Nephron (organoid): ENCODE data around the gene TIE1.

Experiments used
- H3K27ac Mint-ChIP-seq, 3 experiments: 2 replicates each; pipeline ENCODE4 v1.8.0; 2020; ENCODE audit warnings: mixed read lengths in 3 of 3, mild to moderate bottlenecking in 2 of 3, moderate library complexity in 1 of 3
- H3K27me3 Mint-ChIP-seq: 2 replicates; pipeline ENCODE4 v1.8.0; 2021; ENCODE audit warnings: low read depth, mild to moderate bottlenecking, moderate library complexity, mixed read lengths
- H3K36me3 Mint-ChIP-seq: 2 replicates; pipeline ENCODE4 v1.8.0; 2020; ENCODE audit warnings: low read depth, mixed read lengths
- H3K4me1 Mint-ChIP-seq: 2 replicates; pipeline ENCODE4 v1.8.0; 2020; ENCODE audit warnings: mixed read lengths
- H3K4me3 Mint-ChIP-seq, 3 experiments: 2 replicates each; pipeline ENCODE4 v1.8.0; 2020; ENCODE audit warnings: mild to moderate bottlenecking in 3 of 3, mixed read lengths in 3 of 3, moderate library complexity in 2 of 3
- H3K9me3 Mint-ChIP-seq: 2 replicates; pipeline ENCODE4 v1.8.0; 2020; ENCODE audit warnings: mixed read lengths
- TF ChIP-seq, protein P1 (sequence below), 3 experiments: fragments of 200-600 bp; sonication (generic); IDR thresholded peaks; one replicate each; pipeline ENCODE4 v1.5.0; 2021; ENCODE audit warnings: antibody characterized with exemption in 3 of 3; ENCODE audit not compliant: unreplicated experiment in 3 of 3

Gene TIE1

DNA sequence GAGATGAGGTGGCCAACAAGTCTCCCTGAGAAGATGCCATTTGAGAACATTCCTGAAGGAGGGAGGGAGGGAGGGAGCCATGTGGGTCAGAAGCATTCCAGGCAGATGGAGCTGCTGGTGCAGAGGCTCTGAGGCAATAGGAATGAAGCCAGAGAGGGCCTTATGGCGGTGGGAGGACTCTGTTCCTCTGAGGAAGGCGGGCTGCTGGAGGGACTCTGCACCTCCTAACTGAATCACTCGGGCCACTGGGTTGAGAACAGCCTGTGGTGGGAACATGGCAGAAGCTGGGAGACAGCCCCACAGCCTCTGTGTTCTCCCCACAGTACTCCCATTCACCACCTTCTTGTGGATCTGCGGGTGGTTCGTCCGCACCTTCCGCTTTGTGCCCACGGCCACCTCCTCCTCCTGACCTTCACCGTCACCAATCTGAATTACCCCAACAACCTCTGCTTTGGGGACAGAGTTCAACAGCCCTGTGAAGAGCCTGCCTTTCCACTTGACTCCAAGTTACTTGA, 33.4 kb upstream of the TIE1 start:
- Mint-ChIP-seq H3K9me3 (peaks cover 20% of the 10 kb centered on the region), H3K36me3 (peaks cover 5% of the 10 kb centered on the region), H3K4me3 (no peak overlapping the region), H3K27me3 (peaks cover 33% of the 10 kb centered on the region), H3K27ac (peak overlapping the region in 1 of 3 experiments; percentile 35), H3K4me1 (peaks cover 15% of the 10 kb centered on the region)
- TF ChIP-seq, protein P1, sequence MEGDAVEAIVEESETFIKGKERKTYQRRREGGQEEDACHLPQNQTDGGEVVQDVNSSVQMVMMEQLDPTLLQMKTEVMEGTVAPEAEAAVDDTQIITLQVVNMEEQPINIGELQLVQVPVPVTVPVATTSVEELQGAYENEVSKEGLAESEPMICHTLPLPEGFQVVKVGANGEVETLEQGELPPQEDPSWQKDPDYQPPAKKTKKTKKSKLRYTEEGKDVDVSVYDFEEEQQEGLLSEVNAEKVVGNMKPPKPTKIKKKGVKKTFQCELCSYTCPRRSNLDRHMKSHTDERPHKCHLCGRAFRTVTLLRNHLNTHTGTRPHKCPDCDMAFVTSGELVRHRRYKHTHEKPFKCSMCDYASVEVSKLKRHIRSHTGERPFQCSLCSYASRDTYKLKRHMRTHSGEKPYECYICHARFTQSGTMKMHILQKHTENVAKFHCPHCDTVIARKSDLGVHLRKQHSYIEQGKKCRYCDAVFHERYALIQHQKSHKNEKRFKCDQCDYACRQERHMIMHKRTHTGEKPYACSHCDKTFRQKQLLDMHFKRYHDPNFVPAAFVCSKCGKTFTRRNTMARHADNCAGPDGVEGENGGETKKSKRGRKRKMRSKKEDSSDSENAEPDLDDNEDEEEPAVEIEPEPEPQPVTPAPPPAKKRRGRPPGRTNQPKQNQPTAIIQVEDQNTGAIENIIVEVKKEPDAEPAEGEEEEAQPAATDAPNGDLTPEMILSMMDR (IDR thresholded peaks at IDR 0.05; ENCODE audit: unreplicated experiment in 3 of 3): no peak

DNA sequence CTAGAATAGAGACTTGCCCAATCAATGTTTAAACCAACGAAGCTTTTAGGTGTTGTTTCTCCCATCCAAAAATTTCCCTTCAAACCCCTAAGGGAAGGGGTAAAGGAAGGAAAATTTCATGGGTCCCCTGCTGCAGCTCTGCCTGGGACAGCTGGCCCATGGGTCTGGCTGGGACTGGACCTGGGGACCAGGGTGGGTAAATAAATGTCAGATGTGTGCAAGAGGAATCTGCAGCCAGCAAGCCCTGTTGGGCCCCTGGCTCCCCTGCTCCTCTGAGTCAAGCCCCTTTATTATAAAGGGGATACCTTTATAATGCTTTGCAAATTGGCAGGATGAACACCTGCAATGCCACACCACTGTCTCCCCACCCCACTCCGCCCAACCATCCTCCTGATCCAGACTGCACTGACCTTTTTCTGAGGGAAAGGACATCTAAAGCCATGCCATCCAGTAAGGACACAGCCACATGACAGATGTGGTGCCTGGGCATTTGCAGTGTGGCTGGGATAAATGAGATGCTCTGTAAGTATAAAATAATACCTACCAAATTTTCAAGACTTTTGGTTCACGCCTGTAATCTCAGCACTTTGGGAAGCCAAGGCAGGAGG, 32.9 kb upstream of the TIE1 start:
- no peak overlapping the region for H3K4me3 Mint-ChIP-seq
- peaks cover 5% of the 10 kb centered on the region for H3K36me3 Mint-ChIP-seq
- H3K27me3 Mint-ChIP-seq: peaks cover 30% of the 10 kb centered on the region
- H3K4me1 Mint-ChIP-seq: peaks cover 15% of the 10 kb centered on the region
- TF ChIP-seq, protein P1 (IDR thresholded peaks at IDR 0.05; ENCODE audit: unreplicated experiment in 3 of 3): no peak
- H3K9me3 Mint-ChIP-seq: peaks cover 15% of the 10 kb centered on the region
- H3K27ac Mint-ChIP-seq: peak overlapping the region in 1 of 3 experiments; percentile 35

- Mint-ChIP-seq H3K9me3 (peaks cover 8% of the 10 kb centered on the region), H3K27me3 (peaks cover 30% of the 10 kb centered on the region), H3K36me3 (no peaks in the 10 kb centered on the region), H3K4me3 (peak within 1 kb of the TSS; percentile 84 to 85 (median 84)), H3K27ac (peak within 1 kb of the TSS; percentile 71 to 88 (median 85)), H3K4me1 (peaks cover 15% of the 10 kb centered on the region)
- TF ChIP-seq, protein P1 (IDR thresholded peaks at IDR 0.05; ENCODE audit: unreplicated experiment in 3 of 3): no peak
These were observed 31.0 kb upstream of the TIE1 start, which contains the start of gene TMEM125 for GRCh38 chr1:43269627-43270375. Gene TMEM125 (plus strand): TSS chr1:43269983. CDS start chr1:43272723, 2,740 bp downstream.

DNA sequence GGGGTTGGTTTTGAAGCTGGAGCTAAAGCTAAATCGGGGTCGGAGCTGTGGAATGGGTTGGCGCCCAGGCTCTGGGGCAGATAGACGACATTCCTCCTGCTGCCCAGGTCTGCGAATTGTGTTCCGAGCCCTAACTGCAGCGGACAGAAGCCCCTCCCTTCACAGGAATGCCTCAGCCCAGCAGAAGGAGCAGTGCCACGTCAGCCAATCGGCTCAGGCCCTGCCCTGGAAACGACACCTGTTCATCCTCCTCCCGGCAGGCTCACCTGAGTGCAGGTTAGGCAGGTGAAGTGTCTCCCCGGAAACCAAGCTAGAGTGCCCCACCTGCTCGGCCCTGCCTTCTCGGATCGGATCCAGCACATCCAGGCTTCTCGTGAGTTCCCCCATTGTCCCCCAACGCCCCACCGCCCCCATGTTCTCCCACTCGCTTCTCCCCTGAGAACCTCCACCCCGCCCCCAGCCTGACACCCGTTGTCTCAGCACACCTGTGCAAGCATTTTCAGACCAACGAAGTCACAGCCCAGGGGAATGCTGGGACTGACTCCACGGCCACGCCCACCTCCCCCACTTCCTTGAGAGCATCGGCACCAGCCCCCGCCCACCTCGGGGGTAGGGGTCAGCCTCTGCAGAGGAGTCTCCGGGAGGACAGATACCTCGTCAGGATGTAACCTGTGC, 30.2 kb upstream of the TIE1 start:
- Mint-ChIP-seq H3K27me3 (peaks cover 30% of the 10 kb centered on the region), H3K9me3 (peaks cover 7% of the 10 kb centered on the region), H3K36me3 (no peaks in the 10 kb centered on the region), H3K27ac (peak overlapping the region; percentile 71 to 88 (median 85)), H3K4me1 (peaks cover 15% of the 10 kb centered on the region), H3K4me3 (peak overlapping the region; percentile 84 to 85 (median 84))
- TF ChIP-seq, protein P1 (IDR thresholded peaks at IDR 0.05; ENCODE audit: unreplicated experiment in 3 of 3): no peak

DNA sequence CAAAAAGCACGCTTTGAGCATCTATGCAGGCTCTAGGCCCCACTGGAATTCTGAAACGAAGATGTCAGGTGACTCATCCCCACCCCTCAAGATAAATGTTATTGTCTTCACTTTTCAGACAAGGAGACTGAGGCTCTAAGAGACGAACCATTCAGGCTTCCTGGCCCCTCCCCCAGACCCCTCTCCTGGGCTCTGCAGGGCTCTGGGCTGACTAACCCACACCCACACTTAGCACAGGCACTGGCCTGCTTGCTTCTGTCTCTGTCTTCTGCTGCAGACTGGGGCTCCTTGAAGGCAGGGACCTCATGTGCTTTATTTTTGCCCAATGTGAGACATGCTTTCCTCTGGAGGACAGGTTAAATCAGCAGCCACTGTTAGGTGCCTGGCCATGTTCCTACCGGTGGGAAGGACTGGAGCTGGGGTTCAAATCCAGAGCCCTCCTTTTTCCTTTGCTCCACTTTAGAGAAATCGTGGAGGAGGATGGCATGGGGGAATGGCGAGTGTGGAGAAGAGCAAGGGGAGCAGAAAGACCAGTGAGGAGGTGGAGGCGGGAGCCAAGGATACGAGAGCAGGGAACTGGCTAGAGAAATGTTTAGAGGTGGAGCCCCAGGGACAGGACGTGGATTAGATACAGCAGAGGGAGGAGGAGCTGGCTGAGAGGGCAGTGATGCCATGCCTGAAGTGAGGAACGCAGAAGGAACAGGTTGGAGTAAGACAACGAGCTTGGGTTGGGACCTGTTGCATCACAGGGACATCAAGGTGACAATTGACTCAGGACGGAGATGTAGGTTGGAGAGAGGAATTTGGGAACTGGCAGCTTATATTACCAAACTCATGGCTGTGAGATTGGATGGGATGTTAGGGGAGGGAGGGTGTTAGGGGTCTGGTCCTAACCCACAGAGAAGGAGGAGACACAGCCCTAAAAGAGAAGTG, 29.3 kb upstream of the TIE1 start:
- TF ChIP-seq, protein P1 (IDR thresholded peaks at IDR 0.05; ENCODE audit: unreplicated experiment in 3 of 3): no peak
- H3K36me3 Mint-ChIP-seq: no peaks in the 10 kb centered on the region
- peak overlapping the region in 2 of 3 experiments; percentile 85 to 88 for H3K27ac Mint-ChIP-seq
- H3K27me3 Mint-ChIP-seq: peaks cover 25% of the 10 kb centered on the region
- H3K4me3 Mint-ChIP-seq: peak overlapping the region; percentile 84 to 85 (median 84)
- H3K4me1 Mint-ChIP-seq: peaks cover 17% of the 10 kb centered on the region
- no peaks in the 10 kb centered on the region for H3K9me3 Mint-ChIP-seq
